OCI-LY7 (cell line): ENCODE measurements around the gene MGST1. TPM values are rescaled to one million over a fixed set of nuclear protein-coding genes. Genes with fewer than 3 reads are reported as not detected.

Experiments
- BruUV-seq: library from RNA; stranded (reverse); fragments of 400-500 nt; replicated peaks from 2 replicates; lab custom pipeline; 2021; lab: Mats Ljungman, UMichigan
- CTCF ChIA-PET: fragments of 300-600 bp; sonication (Branson Sonifier 250); formaldehyde crosslinking; loops from one replicate; lab custom pipeline; 2022; ENCODE audit warnings: antibody characterized with exemption; ENCODE audit not compliant: unreplicated experiment; lab: Charles Lee
- POLR2A ChIA-PET: fragments of 300-600 bp; sonication (Branson Sonifier 250); formaldehyde crosslinking; loops from one replicate; lab custom pipeline; 2022; ENCODE audit warnings: antibody characterized with exemption; lab: Charles Lee
- DNase-seq: peaks from one replicate; pipeline ENCODE4 v3.0.0-alpha.2; 2015; ENCODE audit warnings: low spot score
- H2AFZ ChIP-seq: fragments of 200-600 bp; sonication (generic), shearing (Covaris generic); 2 replicates; pipeline ENCODE4 v1.6.1; 2014; ENCODE audit warnings: mild to moderate bottlenecking, antibody characterized with exemption, low read length, moderate library complexity
- H3K27ac ChIP-seq: fragments of 200-600 bp; sonication (generic); 2 replicates; pipeline ENCODE4 v1.5.1; 2014; ENCODE audit warnings: mixed run types, low read depth, mild to moderate bottlenecking, moderate library complexity, low read length, inconsistent platforms; ENCODE audit not compliant: poor library complexity, severe bottlenecking
- H3K36me3 ChIP-seq: fragments of 200-600 bp; sonication (generic); 2 replicates; pipeline ENCODE4 v1.6.1; 2014; ENCODE audit warnings: mild to moderate bottlenecking, antibody characterized with exemption, low read length, moderate library complexity, mixed read lengths; ENCODE audit not compliant: insufficient read depth
- H3K4me1 ChIP-seq: fragments of 200-600 bp; sonication (generic); 2 replicates; pipeline ENCODE4 v1.5.1; 2014; ENCODE audit warnings: mild to moderate bottlenecking, low read length; ENCODE audit not compliant: insufficient read depth, poor library complexity, severe bottlenecking
- H3K4me2 ChIP-seq: fragments of 200-600 bp; sonication (generic); 2 replicates; pipeline ENCODE4 v1.6.1; 2014; ENCODE audit warnings: mild to moderate bottlenecking, low read length
- H3K4me3 ChIP-seq: fragments of 200-600 bp; sonication (generic); 2 replicates; pipeline ENCODE4 v1.5.1; 2014; ENCODE audit warnings: mild to moderate bottlenecking, low read depth, low read length; ENCODE audit not compliant: poor library complexity, severe bottlenecking
- H3K79me2 ChIP-seq: fragments of 200-600 bp; sonication (generic); 2 replicates; pipeline ENCODE4 v1.6.1; 2016; ENCODE audit warnings: low read depth, mild to moderate bottlenecking, low read length, moderate library complexity, mixed read lengths; ENCODE audit not compliant: insufficient read depth
- H3K9me2 ChIP-seq: fragments of 200-600 bp; sonication (generic); 2 replicates; pipeline ENCODE4 v1.6.1; 2016; ENCODE audit warnings: mild to moderate bottlenecking, low read length, mixed read lengths; ENCODE audit not compliant: insufficient read depth
- H3K9me3 ChIP-seq: fragments of 200-600 bp; sonication (generic); 2 replicates; pipeline ENCODE4 v1.6.1; 2014; ENCODE audit warnings: mild to moderate bottlenecking, mixed run types, low read length, mixed read lengths
- H4K20me1 ChIP-seq: fragments of 200-600 bp; sonication (generic); 2 replicates; pipeline ENCODE4 v1.6.1; 2014; ENCODE audit warnings: mild to moderate bottlenecking, antibody characterized with exemption, low read length, moderate library complexity, mixed read lengths; ENCODE audit not compliant: insufficient read depth
- CTCF ChIP-seq: fragments of 200-600 bp; sonication (generic); conservative IDR thresholded peaks from 2 replicates; pipeline ENCODE4 v1.5.1; 2014; ENCODE audit warnings: mild to moderate bottlenecking, antibody characterized with exemption, low read length, moderate library complexity, mixed read lengths
- EZH2phosphoT487 ChIP-seq: fragments of 200-600 bp; sonication (generic); IDR thresholded peaks from 2 replicates; pipeline ENCODE4 v1.6.1; 2018; ENCODE audit warnings: low read depth, borderline replicate concordance, mild to moderate bottlenecking, mixed run types, antibody characterized with exemption, low read length, moderate library complexity, mixed read lengths
- intact Hi-C: fragments of 100-400 bp; cut with micrococcal nuclease; formaldehyde crosslinking; loops from one replicate; pipeline ENCODE4 v1.10.0; 2022; ENCODE audit not compliant: unreplicated experiment
- total RNA-seq, 2 experiments: library from RNA; depleted of rRNA in 1 of 2; stranded (reverse); fragments of >200 nt in 1 of 2; shearing (Covaris generic) in 1 of 2; gene quantifications; 2 replicates each; pipeline ENCODE4 v1.2.3, GENCODE V29; 2014 to 2022

MGST1 gene
- total RNA-seq, 2 experiments from 2014 or later, result 16.5 to 67.4 TPM

- Histone ChIP-seq H4K20me1 (no peaks in the 10 kb centered on the region), H3K4me1 (no peaks in the 10 kb centered on the region), H3K36me3 (no peaks in the 10 kb centered on the region), H3K4me3 (no peak overlapping the region), H3K9me2 (no peaks in the 10 kb centered on the region), H3K9me3 (no peaks in the 10 kb centered on the region), H3K79me2 (no peaks in the 10 kb centered on the region), H3K4me2 (no peak overlapping the region), H2AFZ (no peak overlapping the region), H3K27ac (no peak overlapping the region)
- TF ChIP-seq CTCF, result no peak
- no peak for TF ChIP-seq EZH2phosphoT487
- BruUV-seq, result no TSS peak
- DNase-seq, result no peak
- intact Hi-C loops, result no loop called here
- CTCF ChIA-PET, result no interaction called here
- POLR2A ChIA-PET, result interaction anchor here (0.8 kb wide), 1 partner anchor 98 kb away, joined by 3 read pairs; no protein-coding TSS in a partner anchor
Measured at GRCh38 chr12:16307856-16308475, 39.5 kb upstream of the MGST1 start.

GRCh38 chr12:16310934-16311333 lies 36.5 kb upstream of the MGST1 start:
- H3K4me3 ChIP-seq, result no peak overlapping the region
- TF ChIP-seq EZH2phosphoT487 (no peak), CTCF (no peak)
- no peak overlapping the region for H3K27ac ChIP-seq
- no peaks in the 10 kb centered on the region for H4K20me1 ChIP-seq
- H3K36me3 ChIP-seq, result no peaks in the 10 kb centered on the region
- CTCF ChIA-PET, result no interaction called here
- no peak overlapping the region for H3K4me2 ChIP-seq
- no peaks in the 10 kb centered on the region for H3K9me3 ChIP-seq
- H3K4me1 ChIP-seq, result no peaks in the 10 kb centered on the region
- DNase-seq, result no peak
- no peaks in the 10 kb centered on the region for H3K9me2 ChIP-seq
- H2AFZ ChIP-seq, result no peak overlapping the region
- no peaks in the 10 kb centered on the region for H3K79me2 ChIP-seq
- POLR2A ChIA-PET, result no interaction called here
- no TSS peak for BruUV-seq
- intact Hi-C loops, result no loop called here

- ChIA-PET POLR2A (no interaction called here), CTCF (no interaction called here)
- Histone ChIP-seq H3K4me1 (no peaks in the 10 kb centered on the region), H4K20me1 (no peaks in the 10 kb centered on the region), H3K9me2 (no peaks in the 10 kb centered on the region), H2AFZ (no peak overlapping the region), H3K36me3 (no peaks in the 10 kb centered on the region), H3K79me2 (no peaks in the 10 kb centered on the region), H3K9me3 (no peaks in the 10 kb centered on the region), H3K4me2 (no peak overlapping the region), H3K27ac (no peak overlapping the region), H3K4me3 (no peak overlapping the region)
- intact Hi-C loops, result no loop called here
- no peak for DNase-seq
- TF ChIP-seq CTCF (no peak), EZH2phosphoT487 (no peak)
- no TSS peak for BruUV-seq
Measured at GRCh38 chr12:16323010-16323409, 24.4 kb upstream of the MGST1 start.
